SK-N-MC (cell line): ENCODE results near the gene MTUS2.

Experiments used
- EZH2 ChIP-seq: fragments of 200-600 bp; sonication (generic); IDR thresholded peaks from one replicate; pipeline ENCODE4 v1.6.1; 2017; ENCODE audit warnings: antibody characterized with exemption
- FOXP2 ChIP-seq: optimal IDR thresholded peaks from 2 replicates; pipeline ENCODE3; 2011; ENCODE audit warnings: mild to moderate bottlenecking, moderate library complexity; ENCODE audit not compliant: insufficient read depth; ENCODE audit errors: extremely low read length, control extremely low read depth
- POLR2AphosphoS5 ChIP-seq: IDR thresholded peaks from 2 replicates; pipeline ENCODE4 v1.6.1; 2012; ENCODE audit warnings: mild to moderate bottlenecking, low read depth, low read length, borderline replicate concordance

GRCh38 chr13:29336356-29336755 is 516.2 kb downstream of the MTUS2 start:
- TF ChIP-seq POLR2AphosphoS5, result no peak
- no peak for TF ChIP-seq EZH2
- no peak for TF ChIP-seq FOXP2
